NB4 (cell line): Measurements from ENCODE around the gene ELK3.

Experiments
- DNase-seq: peaks from one replicate; pipeline ENCODE4 v3.0.0; 2010; ENCODE audit warnings: low read depth
- H3K4me3 ChIP-seq: one replicate; pipeline ENCODE4 v1.5.1; 2011; ENCODE audit warnings: mild to moderate bottlenecking, low read depth, low read length, moderate library complexity
- MYC ChIP-seq: IDR thresholded peaks from 2 replicates; pipeline ENCODE4 v1.6.1; 2011; ENCODE audit warnings: low read depth, low read length
- POLR2A ChIP-seq: IDR thresholded peaks from 2 replicates; pipeline ENCODE4 v1.6.1; 2011; ENCODE audit warnings: mild to moderate bottlenecking; ENCODE audit not compliant: insufficient read length; ENCODE audit errors: extremely low read depth
- TF ChIP-seq, protein P1 (sequence below): IDR thresholded peaks from 2 replicates; pipeline ENCODE4 v1.6.1; 2011; ENCODE audit warnings: low read depth, low read length
- TF ChIP-seq, protein P2 (sequence below): IDR thresholded peaks from one replicate; pipeline ENCODE4 v1.5.1; 2012; ENCODE audit warnings: low read depth, low read length

The ELK3 gene

DNA sequence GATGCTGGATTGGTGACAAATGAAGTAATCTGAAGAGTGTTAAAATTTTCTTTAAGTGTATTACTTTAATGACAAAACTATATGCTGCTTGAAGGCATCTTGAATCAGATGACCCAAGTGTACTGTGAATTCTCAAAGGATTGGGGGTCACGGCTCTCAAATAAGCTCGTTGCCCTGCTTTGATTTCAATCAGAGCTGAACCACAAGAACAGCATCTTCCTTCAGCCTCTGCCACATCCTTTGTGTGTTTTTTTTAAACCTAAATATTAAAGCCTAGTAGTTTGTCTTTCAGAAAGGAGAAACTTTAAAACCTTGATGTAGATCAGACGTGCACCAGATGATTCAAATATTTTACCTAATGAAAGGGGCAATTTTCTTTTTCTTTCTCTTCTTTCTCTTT, 11.7 kb downstream of the ELK3 start:
- no peak for DNase-seq
- H3K4me3 ChIP-seq: no peak overlapping the region
- no peak for TF ChIP-seq MYC

DNA sequence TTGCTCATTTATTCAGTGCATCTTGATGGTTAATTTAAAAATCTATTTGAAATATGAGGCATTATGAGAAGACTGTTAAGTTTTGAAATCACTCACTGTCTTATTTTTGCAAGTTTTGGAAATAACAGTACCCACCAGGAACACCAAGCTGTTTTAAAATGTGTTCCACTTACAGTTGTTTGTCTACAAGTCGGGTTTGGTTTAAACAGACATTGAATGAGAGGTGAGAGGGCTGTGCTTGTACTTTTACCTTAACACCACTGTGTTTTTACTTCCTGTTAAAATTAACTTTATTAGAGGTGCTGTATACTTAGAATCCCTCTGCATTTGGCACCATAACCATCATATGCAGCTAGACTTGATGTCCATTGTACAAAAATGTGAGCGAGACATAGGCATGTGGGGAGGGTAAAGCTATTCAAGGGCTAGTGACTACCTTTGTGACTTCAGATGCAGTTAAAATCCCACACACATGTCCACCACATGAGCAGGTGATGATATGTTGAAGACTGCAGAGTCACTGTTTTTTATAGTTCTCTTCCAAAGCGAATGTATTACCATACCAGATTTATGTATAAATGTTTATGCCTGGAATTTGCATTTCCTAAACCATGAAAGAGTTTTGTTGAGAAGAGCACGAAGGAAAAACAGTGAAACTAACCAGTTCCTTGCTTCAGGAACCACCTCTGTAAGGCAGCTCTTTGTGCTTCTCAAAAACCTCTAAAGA, 12.9 kb downstream of the ELK3 start:
- no peak for DNase-seq
- no peak overlapping the region for H3K4me3 ChIP-seq
- TF ChIP-seq POLR2A (no peak), MYC (no peak)
- TF ChIP-seq, protein P1, sequence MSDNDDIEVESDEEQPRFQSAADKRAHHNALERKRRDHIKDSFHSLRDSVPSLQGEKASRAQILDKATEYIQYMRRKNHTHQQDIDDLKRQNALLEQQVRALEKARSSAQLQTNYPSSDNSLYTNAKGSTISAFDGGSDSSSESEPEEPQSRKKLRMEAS: no peak
- TF ChIP-seq, protein P2, sequence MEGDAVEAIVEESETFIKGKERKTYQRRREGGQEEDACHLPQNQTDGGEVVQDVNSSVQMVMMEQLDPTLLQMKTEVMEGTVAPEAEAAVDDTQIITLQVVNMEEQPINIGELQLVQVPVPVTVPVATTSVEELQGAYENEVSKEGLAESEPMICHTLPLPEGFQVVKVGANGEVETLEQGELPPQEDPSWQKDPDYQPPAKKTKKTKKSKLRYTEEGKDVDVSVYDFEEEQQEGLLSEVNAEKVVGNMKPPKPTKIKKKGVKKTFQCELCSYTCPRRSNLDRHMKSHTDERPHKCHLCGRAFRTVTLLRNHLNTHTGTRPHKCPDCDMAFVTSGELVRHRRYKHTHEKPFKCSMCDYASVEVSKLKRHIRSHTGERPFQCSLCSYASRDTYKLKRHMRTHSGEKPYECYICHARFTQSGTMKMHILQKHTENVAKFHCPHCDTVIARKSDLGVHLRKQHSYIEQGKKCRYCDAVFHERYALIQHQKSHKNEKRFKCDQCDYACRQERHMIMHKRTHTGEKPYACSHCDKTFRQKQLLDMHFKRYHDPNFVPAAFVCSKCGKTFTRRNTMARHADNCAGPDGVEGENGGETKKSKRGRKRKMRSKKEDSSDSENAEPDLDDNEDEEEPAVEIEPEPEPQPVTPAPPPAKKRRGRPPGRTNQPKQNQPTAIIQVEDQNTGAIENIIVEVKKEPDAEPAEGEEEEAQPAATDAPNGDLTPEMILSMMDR: no peak

DNA sequence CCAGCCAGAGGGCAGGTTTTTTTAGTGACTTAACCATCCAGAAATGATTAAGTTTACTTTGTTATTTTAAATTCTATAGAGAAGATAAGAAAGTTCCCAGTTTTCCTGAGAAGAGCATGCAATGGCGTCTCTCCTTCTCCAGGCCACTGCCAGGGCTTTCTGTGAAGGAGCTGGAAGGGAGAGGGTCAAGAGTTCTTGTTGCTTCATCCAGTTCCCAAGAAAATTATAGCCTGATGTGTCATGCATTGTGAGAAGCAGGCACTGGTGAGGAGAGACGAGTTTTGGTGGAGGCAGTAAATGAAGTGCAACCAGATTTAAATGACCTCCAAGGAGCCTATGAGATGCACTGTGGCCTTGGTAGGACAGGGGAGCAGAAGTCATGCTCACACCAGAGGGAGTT, 14.2 kb downstream of the ELK3 start:
- DNase-seq: no peak
- no peak overlapping the region for H3K4me3 ChIP-seq
- TF ChIP-seq, protein P1: no peak
- TF ChIP-seq POLR2A (no peak), MYC (no peak)
- TF ChIP-seq, protein P2: no peak

DNA sequence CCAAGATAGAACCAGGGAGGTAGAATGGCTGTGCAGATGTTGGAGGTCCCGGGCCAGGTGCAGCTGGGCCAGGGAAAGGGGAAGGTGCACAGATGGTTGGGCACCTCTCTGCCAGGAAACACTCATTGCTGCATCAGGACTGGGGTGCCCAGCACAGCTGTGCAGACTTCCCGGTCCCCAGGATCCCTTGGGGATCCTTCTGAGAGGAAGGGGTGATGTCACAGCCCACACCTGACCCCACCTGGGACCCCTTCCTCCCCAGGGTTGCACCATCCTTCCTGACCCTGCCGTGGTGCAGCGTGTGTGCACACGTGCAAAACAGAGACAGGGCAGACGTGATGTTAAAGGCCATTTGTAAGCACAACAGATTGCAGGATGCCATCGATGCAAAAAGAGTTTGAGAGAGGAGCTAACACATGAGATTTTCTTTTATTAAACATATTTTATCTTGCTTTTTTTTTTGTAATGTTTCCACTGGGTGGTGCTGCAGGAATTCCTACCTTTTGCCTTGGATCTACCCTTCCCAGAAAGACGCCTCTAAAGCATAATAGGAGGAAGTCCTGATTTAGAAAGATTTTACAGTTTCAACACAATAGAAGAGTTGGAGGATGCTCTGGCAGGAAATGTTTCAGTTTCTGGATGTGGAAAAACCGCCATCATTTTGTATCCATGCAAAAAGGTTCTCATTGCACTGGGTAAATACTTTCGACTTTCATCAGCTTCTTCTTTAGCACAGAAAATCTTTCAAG, 14.8 kb downstream of the ELK3 start:
- TF ChIP-seq POLR2A (no peak), MYC (no peak)
- TF ChIP-seq, protein P1: no peak
- TF ChIP-seq, protein P2: no peak
- H3K4me3 ChIP-seq: no peak overlapping the region
- DNase-seq: no peak

DNA sequence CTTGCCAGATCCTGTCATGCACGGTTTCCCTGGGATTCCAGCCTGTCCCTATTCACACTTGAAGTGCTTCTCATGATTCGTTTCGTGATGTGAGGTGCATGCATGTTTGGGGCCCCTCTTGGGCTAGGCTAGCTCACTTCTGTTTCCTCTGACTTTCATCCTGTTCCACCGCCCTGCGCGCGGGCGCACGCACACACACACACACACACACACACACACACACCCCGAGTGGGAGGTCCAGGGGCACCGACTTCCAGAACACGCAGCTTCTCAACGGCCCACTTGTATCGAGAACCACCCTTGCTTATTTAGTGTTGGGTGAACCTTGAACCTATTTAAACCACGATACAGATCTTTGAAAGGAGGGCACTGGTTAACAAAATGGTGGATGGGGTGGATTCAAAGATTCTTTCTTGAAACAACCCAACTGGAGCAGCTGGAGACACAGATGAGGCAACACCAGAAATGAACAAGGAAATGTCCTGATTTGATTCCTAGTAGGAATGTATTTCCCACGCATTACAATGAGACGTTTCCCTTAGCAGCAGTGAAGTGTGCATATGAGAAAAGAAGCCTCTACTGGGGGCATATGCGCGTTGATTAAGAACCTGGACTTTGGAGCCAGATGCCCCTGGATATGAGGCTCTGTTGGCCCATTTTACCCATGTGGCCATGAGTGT, 16.3 kb downstream of the ELK3 start:
- DNase-seq: no peak
- H3K4me3 ChIP-seq: no peak overlapping the region
- TF ChIP-seq, protein P1: no peak
- TF ChIP-seq, protein P2: no peak
- TF ChIP-seq POLR2A (no peak), MYC (no peak)

DNA sequence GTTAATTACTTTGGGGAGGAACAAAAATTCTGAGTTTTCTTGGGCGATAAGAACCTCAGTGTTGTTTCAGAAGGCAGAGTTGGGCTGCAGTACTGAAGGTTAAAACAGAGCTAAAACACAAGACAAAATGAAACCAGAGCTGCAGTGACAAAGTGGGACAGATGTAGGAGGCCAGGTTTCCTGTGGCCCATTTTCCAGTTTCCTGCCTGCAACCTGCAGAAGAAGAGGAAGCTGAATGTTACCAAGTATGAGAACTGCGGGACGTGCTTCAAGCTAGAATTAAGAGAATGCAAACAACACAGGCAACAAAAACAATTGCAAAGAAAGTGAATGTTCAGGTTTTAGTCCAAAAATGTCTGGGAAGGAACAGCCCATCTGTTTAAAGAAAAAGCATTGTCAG, 17.8 kb downstream of the ELK3 start:
- DNase-seq: peak; percentile 75
- no peak overlapping the region for H3K4me3 ChIP-seq
- TF ChIP-seq, protein P1: no peak
- TF ChIP-seq, protein P2: no peak
- TF ChIP-seq POLR2A (no peak), MYC (no peak)
